ENCODE measurements around the gene ZNF746. TPM values are rescaled to one million over a fixed set of nuclear protein-coding genes. Genes with fewer than 3 reads are reported as not detected.

ZNF746 gene
- total RNA-seq, 8 experiments from 2014 or later: 10.8 to 19.5 (median 15.0) TPM

DNA sequence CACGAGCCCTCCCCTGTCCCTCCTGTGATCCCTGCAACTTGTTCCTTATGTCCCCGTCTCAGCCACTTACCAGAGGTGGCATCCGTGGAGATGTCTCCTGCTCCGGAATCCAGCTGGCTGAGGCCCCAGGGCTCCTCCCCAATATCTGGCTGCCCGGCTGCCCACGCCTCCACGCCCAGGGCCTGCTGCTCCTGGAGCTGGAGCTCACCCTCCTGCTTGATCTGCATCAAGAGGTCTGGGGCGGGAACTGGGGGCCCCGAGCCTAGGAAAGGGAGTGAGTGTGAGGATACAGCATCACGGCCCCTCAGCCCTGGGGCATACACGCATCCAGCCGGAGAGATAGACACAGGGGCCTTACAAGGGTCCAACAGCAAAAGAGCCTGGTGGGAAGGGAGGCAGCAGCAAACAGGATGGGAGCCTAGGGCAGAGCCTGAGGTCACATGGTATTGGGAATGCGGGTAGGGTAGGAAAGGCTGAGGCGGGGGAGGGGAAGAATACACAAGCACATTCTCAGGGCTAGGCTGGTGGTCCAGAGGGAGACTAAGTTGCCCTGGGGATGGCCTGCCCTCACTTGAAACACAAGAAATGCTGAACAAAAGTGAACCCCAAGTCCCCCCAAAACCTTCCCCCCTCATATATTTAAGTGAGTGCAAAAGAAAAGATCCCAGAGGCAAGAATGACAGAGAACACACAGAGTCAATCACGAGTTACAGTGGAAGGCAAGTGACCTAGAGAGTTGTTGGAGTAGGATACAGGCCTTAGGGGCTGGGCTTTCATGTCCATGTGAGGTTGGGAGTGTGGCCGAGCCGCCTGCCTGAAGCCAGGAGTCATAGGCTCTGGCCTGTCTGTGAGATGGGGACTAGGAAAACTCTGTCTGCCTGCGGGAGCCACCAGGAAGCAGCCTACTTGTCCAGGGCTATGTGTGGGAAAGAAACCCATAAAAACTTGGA, 19.8 kb downstream of the ZNF746 start:
- in situ Hi-C loops (cut with MboI; ENCODE audit: low pct_unique_long_range_greater_than_20kb in 2 of 9, low sequenced_read_pairs in 9 of 9, unreplicated experiment in 9 of 9): no loop called here
- no peak overlapping the region for H3K4me3 ChIP-seq
- no peaks in the 10 kb centered on the region for H3K4me1 ChIP-seq (replicated peaks in 1 of 2)
- WGBS, 10 experiments: 50 to 100% (median 90%) methylated on average over 1 to 7 of the region's 18 CpGs; no CpG with 5 or more reads in 5 of the 10 experiments
- peak in 1 of 8 experiments; percentile 21 for ATAC-seq (replicated peaks in 6 of 8)
- H3K27ac ChIP-seq: no peak overlapping the region

DNA sequence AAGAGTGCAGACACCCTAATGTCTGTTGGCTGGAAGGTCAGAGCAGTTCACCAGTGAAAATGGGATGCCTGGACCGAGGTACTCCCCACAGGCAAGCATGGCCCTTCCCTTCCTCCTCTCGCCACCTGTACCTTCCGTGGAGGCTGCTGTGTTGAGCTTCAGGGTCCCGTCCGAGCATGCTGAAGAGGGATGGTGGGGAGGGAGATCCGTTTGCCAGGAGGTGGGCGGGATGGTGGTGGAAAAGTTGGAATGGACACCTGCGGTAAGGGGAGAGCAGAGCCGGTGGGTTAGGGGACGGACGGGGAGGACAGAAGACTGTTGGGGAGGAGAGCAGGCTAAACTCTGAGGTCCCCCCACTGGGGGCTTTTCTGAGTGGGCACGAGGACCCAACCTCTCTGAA, 20.8 kb downstream of the ZNF746 start:
- Histone ChIP-seq H3K27ac (no peak overlapping the region), H3K4me3 (no peak overlapping the region), H3K4me1 (replicated peaks in 1 of 2) (no peaks in the 10 kb centered on the region)
- in situ Hi-C loops (cut with MboI; ENCODE audit: low pct_unique_long_range_greater_than_20kb in 2 of 9, low sequenced_read_pairs in 9 of 9, unreplicated experiment in 9 of 9): no loop called here
- 100% methylated on average over 1 to 9 of the region's 12 CpGs; no CpG with 5 or more reads in 6 of the 10 experiments for WGBS, 10 experiments
- no peak for ATAC-seq (replicated peaks in 6 of 8)

DNA sequence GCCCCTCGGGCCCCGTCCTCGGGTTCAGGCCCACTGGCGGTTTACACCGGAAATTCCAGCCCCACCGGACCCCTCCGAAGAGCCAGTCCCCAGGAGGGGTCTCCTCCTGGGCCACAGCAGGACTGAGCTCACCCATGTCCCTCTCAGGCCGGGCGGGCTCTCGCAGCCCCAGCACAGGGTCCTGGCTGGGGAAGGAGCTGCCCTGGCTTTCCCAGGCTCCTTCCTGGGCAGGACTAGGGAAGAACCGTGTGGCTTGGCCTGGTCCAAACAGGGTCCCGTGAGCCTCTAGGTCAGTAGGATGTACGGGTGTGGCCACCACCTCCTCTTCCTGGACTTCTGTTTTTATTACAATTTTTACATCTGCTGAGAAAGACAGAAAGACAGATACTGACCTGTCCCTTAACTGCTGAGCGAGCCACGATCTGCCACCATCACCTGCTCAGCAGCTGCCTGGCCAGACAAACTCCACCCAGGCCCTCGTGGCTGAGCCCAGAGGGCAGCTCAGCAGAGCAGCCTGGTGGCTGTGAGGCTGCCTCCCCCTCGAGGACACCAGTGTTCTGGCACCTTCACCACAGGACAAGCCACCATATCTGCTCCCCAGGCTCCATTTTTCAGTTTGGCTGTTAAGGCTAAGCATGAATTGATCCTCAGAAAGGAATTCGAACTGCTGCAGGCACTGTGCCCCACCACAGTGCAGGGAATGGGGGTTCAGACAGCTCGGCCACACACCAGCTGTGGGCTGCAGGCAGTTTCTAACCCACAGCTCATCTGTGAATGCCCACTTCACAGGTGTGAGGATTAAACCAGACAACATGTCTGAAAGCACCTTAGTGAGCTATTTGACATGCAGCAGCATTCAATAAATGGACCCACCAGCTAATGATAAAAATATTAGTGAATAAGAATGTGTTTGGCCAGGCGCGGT, 22.2 kb downstream of the ZNF746 start:
- in situ Hi-C loops (cut with MboI; ENCODE audit: low pct_unique_long_range_greater_than_20kb in 2 of 9, low sequenced_read_pairs in 9 of 9, unreplicated experiment in 9 of 9): no loop called here
- 90 to 100% (median 98%) methylated on average over 2 to 9 of the region's 21 CpGs; no CpG with 5 or more reads in 5 of the 10 experiments for WGBS, 10 experiments
- Histone ChIP-seq H3K4me3 (no peak overlapping the region), H3K27ac (no peak overlapping the region), H3K4me1 (replicated peaks in 1 of 2) (no peaks in the 10 kb centered on the region)
- peak in 4 of 8 experiments; percentile 20 to 55 (median 39) for ATAC-seq (replicated peaks in 6 of 8)

DNA sequence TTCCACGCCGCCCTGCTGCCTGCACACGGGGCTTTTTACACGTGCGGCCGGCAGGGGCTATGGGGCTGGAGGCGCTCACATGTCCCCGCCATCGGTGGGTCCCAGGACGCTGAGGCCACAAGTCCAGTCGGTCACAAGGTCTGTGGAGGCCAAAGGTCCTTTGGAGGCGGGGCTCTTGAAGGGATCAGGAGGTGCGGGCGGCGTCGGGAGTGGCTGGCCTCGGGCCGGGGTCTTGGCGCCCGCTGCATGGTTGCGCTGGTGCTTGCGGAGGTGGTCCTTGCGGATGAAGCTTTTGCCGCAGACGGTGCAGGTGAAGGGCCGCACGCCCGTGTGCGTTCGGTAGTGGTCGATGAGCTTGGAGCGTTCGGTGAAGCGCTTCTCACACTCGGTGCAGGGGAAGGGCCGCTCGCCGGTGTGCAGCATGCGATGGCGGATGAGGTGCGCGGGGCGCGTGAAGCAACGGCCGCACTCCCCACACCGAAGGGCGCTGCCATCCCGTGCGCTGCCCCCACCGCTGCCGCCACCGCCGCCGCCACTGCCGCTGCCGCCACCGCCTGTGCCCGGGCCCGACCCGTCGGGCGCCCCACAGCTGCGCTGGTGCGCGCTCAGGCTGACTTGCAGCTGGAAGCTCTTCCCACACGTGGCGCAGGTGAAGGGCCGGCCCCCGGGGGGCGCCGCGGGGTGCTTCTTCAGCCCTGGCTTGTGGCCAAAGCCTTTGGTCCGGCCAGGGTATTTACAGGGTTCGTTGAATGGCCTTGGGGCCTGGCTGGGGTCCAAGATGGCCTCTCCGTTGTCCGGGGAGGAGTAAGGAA, 23.1 kb downstream of the ZNF746 start:
- Histone ChIP-seq H3K4me3 (no peak overlapping the region), H3K4me1 (replicated peaks in 1 of 2) (no peaks in the 10 kb centered on the region), H3K27ac (no peak overlapping the region)
- peak in 1 of 8 experiments; percentile 14 for ATAC-seq (replicated peaks in 6 of 8)
- 91 to 100% (median 96%) methylated on average over 1 to 29 of the region's 77 CpGs; no CpG with 5 or more reads in 1 of the 10 experiments for WGBS, 10 experiments
- in situ Hi-C loops (cut with MboI; ENCODE audit: low pct_unique_long_range_greater_than_20kb in 2 of 9, low sequenced_read_pairs in 9 of 9, unreplicated experiment in 9 of 9): no loop called here

DNA sequence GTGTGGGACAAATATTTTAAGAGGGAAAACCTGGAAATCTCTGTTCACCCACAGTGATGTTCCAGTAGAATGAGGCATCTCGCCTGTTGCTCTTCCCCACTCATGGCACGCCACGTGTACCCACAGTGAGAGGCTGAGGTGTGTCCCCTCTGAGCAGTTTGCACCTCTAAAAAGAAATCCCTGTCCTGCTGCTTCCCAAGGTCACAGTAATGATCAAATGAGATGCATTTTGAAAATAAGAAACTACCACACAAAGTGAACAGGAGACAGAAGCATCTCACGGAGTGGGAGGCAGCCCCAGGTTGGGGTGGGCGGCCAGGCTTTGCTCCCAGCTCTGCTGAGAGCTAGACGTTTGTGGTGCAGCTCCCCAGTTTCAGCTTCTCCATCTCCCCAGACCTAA, 24.4 kb downstream of the ZNF746 start:
- no peak overlapping the region for H3K4me3 ChIP-seq
- no peaks in the 10 kb centered on the region for H3K4me1 ChIP-seq (replicated peaks in 1 of 2)
- H3K27ac ChIP-seq: no peak overlapping the region
- 86 to 100% (median 97%) methylated on average over 1 to 6 of the region's 6 CpGs; no CpG with 5 or more reads in 7 of the 10 experiments for WGBS, 10 experiments
- in situ Hi-C loops (cut with MboI; ENCODE audit: low pct_unique_long_range_greater_than_20kb in 2 of 9, low sequenced_read_pairs in 9 of 9, unreplicated experiment in 9 of 9): no loop called here
- no peak for ATAC-seq (replicated peaks in 6 of 8)

DNA sequence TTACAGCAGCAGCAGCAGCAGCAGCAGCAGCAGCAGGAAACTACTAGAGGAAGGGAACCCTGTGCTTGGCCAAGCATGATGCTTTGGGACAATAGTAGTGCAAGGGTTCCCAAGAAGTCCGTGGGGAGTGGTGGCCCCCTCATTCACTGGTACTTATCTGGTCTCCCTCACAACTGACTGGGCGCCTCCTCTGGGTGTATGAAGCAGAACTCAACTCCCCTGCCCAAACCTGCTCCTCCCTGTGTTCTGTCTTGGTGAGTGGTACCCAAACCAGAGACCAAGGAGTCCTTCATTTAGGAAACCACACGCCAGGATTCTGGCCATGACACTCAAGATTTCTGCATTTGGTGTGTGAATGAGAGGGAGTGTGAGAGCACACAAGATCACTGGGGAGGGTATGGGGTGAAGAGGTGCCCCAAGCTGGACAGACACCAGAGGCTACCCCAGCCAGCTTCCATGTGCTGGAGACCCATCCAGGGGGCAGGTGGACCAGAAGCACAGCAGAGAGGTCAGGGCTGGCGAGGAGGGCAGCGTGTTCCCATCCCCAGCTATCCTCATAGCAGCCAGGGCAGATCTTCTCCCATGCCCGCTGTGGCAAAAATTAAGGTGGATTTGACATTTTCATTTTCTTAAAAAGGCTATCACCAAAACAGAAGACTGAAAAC, 26.2 kb downstream of the ZNF746 start:
- in situ Hi-C loops (cut with MboI; ENCODE audit: low pct_unique_long_range_greater_than_20kb in 2 of 9, low sequenced_read_pairs in 9 of 9, unreplicated experiment in 9 of 9): no loop called here
- WGBS, 10 experiments: 90 to 100% (median 100%) methylated on average over 1 to 5 of the region's 6 CpGs; no CpG with 5 or more reads in 2 of the 10 experiments

DNA sequence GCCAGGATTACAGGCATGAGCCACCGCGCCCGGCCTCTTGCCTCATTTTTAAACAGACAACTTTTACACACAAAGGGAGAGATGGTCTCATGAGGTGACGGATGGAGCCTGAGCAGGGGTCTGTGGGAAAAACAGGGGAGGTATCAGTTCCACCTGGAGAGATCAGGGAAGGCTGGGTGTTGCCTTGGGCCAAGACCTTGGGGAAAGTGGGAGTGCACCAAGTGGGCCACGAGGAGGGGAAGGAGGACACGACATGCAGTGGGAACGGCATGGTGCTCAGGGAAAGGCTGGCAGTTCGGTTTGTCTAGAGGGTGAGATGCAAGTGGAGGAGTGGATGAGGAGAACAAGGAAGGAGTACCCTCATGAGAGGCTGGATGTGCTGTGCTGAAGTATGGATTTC, 27.8 kb downstream of the ZNF746 start:
- Histone ChIP-seq H3K27ac (no peak overlapping the region), H3K4me1 (replicated peaks in 1 of 2) (no peaks in the 10 kb centered on the region), H3K4me3 (no peak overlapping the region)
- WGBS, 10 experiments: 82 to 100% (median 94%) methylated on average over 1 to 5 of the region's 8 CpGs; no CpG with 5 or more reads in 6 of the 10 experiments
- in situ Hi-C loops (cut with MboI; ENCODE audit: low pct_unique_long_range_greater_than_20kb in 2 of 9, low sequenced_read_pairs in 9 of 9, unreplicated experiment in 9 of 9): no loop called here
- no peak for ATAC-seq (replicated peaks in 6 of 8)

More for the DNA sequence above, 26.2 kb downstream of the ZNF746 start:
- H3K4me1 ChIP-seq (replicated peaks in 1 of 2): no peaks in the 10 kb centered on the region
- H3K27ac ChIP-seq: no peak overlapping the region
- no peak for ATAC-seq (replicated peaks in 6 of 8)
- H3K4me3 ChIP-seq: no peak overlapping the region

DNA sequence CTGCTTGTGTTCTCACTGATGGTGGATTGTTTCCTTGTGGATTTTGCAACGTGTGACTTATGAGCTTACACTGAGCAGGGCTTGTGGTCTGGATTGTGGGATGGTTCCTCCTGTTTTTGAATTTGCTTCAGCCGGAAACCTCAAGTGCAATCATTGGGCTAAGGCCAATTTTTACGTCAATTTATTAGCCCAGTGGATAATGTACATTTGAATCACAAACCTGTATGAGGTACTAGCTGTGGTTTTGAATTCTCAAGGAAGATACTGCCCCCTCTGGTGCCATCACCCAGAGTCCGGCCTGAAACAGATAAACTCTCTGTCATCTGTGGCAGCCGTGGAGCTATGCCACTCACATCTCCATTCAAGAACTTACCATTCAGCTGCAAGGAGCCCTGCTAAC, 29.4 kb downstream of the ZNF746 start:
- in situ Hi-C loops (cut with MboI; ENCODE audit: low pct_unique_long_range_greater_than_20kb in 2 of 9, low sequenced_read_pairs in 9 of 9, unreplicated experiment in 9 of 9): no loop called here
- ATAC-seq (replicated peaks in 6 of 8): peak in 1 of 8 experiments; percentile 52
- no peak overlapping the region for H3K27ac ChIP-seq
- 40 to 100% (median 92%) methylated on average over 1 to 5 of the region's 5 CpGs; no CpG with 5 or more reads in 1 of the 10 experiments for WGBS, 10 experiments
- H3K4me1 ChIP-seq (replicated peaks in 1 of 2): no peaks in the 10 kb centered on the region
- H3K4me3 ChIP-seq: no peak overlapping the region

DNA sequence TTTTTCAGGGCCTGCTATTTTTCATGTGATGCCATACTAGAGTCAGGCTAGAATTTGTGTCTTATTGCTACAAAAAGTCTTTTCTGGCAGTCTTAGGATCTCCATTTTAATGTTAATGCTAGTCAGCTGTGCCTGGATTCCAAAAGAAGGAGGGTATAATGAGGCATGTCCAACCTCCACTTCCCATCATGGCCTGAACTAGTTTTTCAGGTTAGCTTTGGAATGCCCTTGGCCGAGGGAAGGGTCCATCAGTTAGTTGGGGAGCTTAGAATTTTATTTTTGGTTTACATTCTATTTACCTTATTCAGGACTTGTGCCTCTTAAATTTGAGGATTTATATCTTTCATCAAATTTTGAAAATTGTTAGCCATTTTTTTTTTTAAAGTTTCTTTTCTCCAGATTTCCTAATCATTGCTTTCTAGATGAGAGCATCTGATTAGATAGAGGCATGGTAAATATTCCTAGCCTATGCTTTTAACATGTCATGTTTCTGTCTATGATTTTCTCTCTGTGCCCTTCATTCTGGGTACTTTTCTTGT, 30.2 kb downstream of the ZNF746 start:
- 50 to 100% (median 71%) methylated on average over 1 of the region's 1 CpG; no CpG with 5 or more reads in 4 of the 10 experiments for WGBS, 10 experiments
- ATAC-seq (replicated peaks in 6 of 8): no peak
- in situ Hi-C loops (cut with MboI; ENCODE audit: low pct_unique_long_range_greater_than_20kb in 2 of 9, low sequenced_read_pairs in 9 of 9, unreplicated experiment in 9 of 9): no loop called here
- no peak overlapping the region for H3K4me3 ChIP-seq
- H3K4me1 ChIP-seq (replicated peaks in 1 of 2): no peaks in the 10 kb centered on the region
- H3K27ac ChIP-seq: no peak overlapping the region

DNA sequence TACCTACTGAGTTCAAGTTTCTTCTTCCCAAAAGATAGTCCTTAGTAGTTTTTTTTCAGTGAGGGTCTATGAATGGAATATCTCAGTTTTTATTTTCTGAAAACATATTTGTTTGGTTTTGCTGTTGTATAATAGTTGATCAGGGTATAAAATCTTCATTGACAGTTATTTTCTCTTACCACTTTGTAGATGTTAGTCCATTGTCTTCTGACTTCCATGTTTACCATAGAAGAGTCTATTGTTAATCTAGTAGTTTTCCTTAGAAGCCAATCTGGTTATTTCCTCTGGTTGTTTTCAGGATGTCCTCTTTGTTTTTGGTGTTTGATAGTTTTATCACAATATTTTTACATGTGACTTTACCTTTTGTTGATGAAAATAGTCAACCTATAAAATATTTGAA, 31.2 kb downstream of the ZNF746 start:
- Histone ChIP-seq H3K4me1 (replicated peaks in 1 of 2) (no peaks in the 10 kb centered on the region), H3K4me3 (no peak overlapping the region), H3K27ac (no peak overlapping the region)
- ATAC-seq (replicated peaks in 6 of 8): no peak
- in situ Hi-C loops (cut with MboI; ENCODE audit: low pct_unique_long_range_greater_than_20kb in 2 of 9, low sequenced_read_pairs in 9 of 9, unreplicated experiment in 9 of 9): no loop called here

DNA sequence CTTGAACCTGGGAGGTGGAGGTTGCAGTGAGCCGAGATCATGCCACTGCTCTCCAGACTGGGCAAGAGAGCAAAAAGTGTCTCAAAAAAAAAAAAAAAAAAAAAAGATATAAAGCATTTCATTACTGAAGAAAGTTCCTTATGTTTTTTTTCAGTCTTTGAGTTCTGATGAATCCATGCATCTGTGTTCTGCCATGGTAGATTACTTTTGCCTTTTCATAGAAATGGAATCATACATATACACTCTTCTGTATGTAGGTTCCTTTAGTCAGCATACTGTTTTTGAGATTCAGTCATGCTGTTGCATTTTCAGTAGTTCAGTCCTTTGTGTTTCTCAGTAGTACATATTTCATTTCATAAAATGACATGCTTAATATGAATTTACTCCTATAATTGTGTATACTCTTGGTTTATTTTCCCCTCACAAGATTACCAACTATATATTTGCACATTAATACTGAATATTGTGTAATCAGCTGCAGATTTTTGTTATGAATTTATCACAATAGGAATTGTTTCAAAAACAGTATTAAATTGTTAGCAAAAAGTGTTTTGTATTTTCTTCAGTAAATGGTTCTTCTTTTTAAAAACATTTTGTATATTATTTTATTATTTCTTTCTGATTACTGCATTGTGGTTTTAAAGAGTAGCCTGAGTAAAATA, 34.0 kb downstream of the ZNF746 start:
- in situ Hi-C loops (cut with MboI; ENCODE audit: low pct_unique_long_range_greater_than_20kb in 2 of 9, low sequenced_read_pairs in 9 of 9, unreplicated experiment in 9 of 9): no loop called here
- Histone ChIP-seq H3K27ac (no peak overlapping the region), H3K4me3 (no peak overlapping the region), H3K4me1 (replicated peaks in 1 of 2) (peaks cover 6 to 8% of the 10 kb centered on the region in 2 donors)
- WGBS, 10 experiments: 86 to 100% (median 100%) methylated on average over 1 of the region's 1 CpG; no CpG with 5 or more reads in 7 of the 10 experiments
- no peak for ATAC-seq (replicated peaks in 6 of 8)

Measured in motor neuron (in vitro differentiated cells).